HG02943 (cell line): Measurements from ENCODE around the gene PARD3.

ENCODE experiments used
- ATAC-seq: cut with Tn5 transposase; IDR thresholded peaks from one replicate; pipeline ENCODE4 v1.9.1; 2021; ENCODE audit warnings: mild to moderate bottlenecking, low read depth, moderate library complexity; ENCODE audit not compliant: unreplicated experiment

The PARD3 gene

GRCh38 chr10:34488476-34489130 lies 326.5 kb downstream of the PARD3 start:
- no peak for ATAC-seq

GRCh38 chr10:34486008-34486407 lies 329.1 kb downstream of the PARD3 start:
- ATAC-seq, result no peak

- ATAC-seq, result no peak
These were observed 330.9 kb downstream of the PARD3 start for GRCh38 chr10:34484164-34484563.

DNA sequence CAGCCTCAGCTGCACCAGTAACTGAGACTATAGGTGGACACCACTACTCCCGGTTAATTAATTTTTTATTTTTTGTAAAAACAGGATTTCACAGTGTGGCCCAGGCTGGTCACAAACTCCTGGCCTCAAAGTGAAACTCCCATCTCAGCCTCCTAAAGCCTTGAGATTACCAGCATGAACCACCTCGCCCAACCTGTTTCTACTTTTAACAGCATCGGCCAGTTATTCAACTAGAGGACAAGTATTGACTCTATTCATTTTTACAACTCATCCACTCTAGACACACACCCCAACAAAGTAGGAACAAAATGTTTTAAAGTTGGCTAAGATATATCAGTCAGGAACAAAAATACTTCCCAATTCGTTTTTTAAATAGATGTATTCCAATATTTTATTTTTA lies 334.8 kb downstream of the PARD3 start:
- ATAC-seq, result no peak

- no peak for ATAC-seq
These were observed 335.4 kb downstream of the PARD3 start for GRCh38 chr10:34479520-34480179.

GRCh38 chr10:34477249-34477648 lies 337.8 kb downstream of the PARD3 start:
- ATAC-seq, result no peak

GRCh38 chr10:34476608-34477007 lies 338.5 kb downstream of the PARD3 start:
- no peak for ATAC-seq

DNA sequence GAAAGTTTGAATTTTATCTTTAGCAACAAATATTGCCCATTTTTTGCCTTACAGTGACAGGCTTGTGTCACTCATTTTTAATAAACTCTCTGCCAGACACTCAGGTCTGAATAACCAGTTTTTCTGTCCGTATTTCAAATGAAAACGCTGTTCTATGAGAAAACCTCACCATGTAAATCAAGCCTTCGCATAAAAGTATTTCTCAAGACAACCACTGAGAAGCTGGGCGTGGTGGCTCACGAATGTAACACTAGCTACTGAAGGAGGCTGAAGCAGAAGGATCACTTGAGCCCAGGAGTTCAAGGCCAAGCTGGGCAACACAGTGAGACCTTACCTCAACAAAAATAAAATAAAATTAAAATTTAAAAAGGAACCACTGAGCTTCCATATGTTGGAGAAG lies 339.3 kb downstream of the PARD3 start:
- no peak for ATAC-seq

GRCh38 chr10:34475274-34475646 lies 339.8 kb downstream of the PARD3 start:
- no peak for ATAC-seq

DNA sequence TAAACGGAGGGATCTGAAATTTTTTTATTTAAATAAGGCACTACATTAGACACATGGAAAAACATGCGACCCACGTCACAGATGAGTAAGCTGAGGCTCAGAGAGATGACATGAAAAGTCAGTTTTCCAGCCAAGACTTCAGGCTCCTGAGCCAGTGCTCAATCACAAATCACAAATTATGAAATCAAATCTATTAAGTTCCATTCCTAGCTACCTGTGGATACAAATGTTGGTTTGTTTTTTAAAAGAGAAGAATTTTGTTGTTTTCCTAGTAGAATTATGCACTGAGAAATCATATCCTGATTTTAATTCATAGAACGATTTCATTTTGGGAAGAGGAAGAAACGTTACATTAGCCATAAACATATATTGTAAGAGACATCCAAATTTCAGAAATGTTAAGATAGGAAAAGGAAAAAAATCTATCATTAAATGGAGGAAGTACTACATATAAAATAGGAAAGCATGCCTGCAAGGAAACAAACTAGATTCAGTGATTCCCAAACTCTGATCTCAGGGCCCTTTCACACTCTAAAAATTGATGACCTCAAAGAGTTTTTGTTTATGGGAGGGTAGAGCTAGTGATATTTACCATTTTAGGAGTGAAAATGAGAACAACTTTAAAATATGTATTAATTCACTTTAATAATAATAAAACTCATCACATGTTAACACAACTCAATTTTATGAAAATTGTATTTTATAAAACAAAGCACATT lies 340.4 kb downstream of the PARD3 start:
- no peak for ATAC-seq

- ATAC-seq, result no peak
These were observed 341.1 kb downstream of the PARD3 start for GRCh38 chr10:34474009-34474376.

GRCh38 chr10:34473174-34474008 lies 341.7 kb downstream of the PARD3 start:
- ATAC-seq, result no peak

DNA sequence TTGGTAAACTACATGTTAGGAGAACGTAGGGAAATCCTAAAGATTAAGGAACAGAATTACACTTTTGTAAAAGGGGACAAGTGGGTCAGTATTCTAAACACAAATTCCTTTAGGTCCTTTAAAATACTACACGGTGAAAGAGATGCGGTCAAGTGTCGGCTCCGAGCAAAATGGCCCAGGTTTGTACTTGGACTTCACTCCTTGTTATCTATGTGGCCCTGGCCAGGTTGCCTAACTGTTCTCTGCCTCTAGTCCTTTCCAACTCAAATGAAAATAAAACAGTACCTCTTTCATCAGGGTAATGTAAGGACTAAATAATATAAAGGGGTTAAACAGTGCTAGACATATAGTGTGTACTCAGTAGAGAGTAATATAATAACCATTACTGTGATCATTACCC lies 344.8 kb downstream of the PARD3 start:
- ATAC-seq, result no peak

GRCh38 chr10:34469446-34469845 lies 345.6 kb downstream of the PARD3 start:
- ATAC-seq, result no peak

DNA sequence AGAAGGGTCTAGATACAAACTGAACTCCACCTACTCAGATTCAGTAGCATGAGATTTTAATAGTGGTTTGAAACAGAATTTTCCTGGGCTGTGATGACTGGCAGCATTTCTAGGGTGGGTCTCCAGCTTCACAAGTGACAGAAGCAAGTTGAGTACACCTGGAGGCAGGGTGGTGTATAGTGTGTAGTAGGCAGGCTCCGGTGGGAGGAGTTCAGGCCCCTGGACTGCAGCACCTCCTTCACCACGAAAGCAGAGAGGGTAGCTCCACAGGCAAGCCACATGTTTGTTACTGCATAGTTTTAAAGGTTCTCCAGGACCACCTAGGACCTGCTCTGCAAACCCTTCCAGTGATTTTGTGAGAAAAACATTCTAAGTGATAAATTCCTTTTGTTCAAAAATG lies 347.2 kb downstream of the PARD3 start:
- no peak for ATAC-seq

DNA sequence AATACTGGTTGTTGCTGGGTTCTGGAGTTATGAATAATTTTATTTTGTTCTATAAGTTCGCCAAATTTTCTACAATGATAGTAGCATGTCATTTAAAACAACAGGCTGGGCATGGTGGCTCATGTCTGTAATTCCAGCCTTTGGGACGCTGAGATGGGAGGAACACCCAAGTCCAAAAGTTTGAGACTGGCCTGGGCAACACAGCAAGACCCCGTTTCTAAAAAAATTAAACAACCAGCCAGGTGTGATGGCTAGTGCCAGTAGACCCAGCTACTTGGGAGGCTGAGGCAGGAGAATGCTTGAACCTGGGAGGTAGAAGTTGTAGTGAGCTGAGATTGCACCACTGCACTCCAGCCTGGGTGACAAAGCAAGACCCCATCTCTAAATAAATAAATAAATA lies 347.7 kb downstream of the PARD3 start:
- no peak for ATAC-seq

- no peak for ATAC-seq
These were observed 349.4 kb downstream of the PARD3 start for GRCh38 chr10:34465678-34466077.

DNA sequence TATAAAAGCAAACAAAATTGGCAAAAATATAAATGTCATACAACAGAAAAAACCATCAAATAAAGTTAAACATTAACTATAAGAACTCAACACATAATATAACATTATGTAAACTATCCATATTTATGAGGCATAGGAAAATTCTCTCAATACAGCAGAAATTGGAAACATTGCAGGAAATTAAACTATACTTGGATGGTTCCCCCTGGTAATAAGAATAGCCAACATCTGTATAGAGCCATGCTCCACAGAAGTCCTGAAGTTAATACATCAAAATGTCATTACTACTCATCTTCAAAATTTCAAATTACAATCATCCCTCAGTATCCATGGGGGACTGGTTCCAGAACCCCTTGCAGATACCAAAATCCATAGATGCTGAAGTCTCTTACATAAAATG lies 350.5 kb downstream of the PARD3 start:
- ATAC-seq, result no peak

DNA sequence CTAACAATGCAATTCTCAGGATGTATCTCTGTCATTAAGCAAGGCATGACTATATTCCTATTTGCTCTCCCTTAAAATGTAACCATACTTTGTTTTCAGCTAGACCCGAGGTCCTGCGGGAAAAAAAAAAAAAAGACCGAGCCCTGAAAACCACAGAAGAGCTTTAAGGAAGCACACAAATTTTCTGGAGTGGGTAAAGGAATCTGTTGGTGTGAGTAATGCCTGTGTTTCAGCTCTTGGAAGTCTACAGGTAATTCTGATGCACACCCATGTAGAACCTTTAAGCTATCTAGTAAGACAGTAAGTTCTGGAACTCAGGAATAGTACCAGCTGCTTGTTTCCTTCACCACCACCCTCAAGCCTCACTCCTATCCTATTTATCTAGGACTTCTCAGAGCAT lies 351.1 kb downstream of the PARD3 start:
- no peak for ATAC-seq

GRCh38 chr10:34462993-34463392 lies 352.1 kb downstream of the PARD3 start:
- no peak for ATAC-seq

GRCh38 chr10:34462056-34462455 lies 353.0 kb downstream of the PARD3 start:
- ATAC-seq, result no peak
